DND-41 (cell line): ENCODE results near the gene UVRAG.

Experiments used
- CTCF ChIP-seq: IDR thresholded peaks from 2 replicates; pipeline ENCODE4 v1.5.1; 2012; ENCODE audit warnings: borderline replicate concordance, low read length, moderate library complexity, mild to moderate bottlenecking; ENCODE audit not compliant: poor library complexity, severe bottlenecking; ENCODE audit errors: extremely low read depth
- EZH2 ChIP-seq: IDR thresholded peaks from 3 replicates; pipeline ENCODE4 v1.6.1; 2012; ENCODE audit warnings: borderline replicate concordance, low read depth, mild to moderate bottlenecking, moderate library complexity, low read length, inconsistent platforms; ENCODE audit not compliant: severe bottlenecking

- no peak for TF ChIP-seq CTCF
- no peak for TF ChIP-seq EZH2
Observed at GRCh38 chr11:75950141-75950540, 135.1 kb downstream of the UVRAG start.
